Activated gamma-delta T cell treated with anti-CD3 and anti-CD28 coated beads, Interleukin-2, amount 50 U/mL, for 16 hours (primary cell): ENCODE results near the gene PCGF5.
"Not testable (repeated sequence)": the region's sequence is repeated elsewhere in the genome, so short reads cannot be mapped to it uniquely, and the experiment has no call there.

Source experiments
- DNase-seq: peaks from one replicate; pipeline ENCODE4 v3.0.0-alpha.2; 2020; ENCODE audit warnings: low read depth

Gene PCGF5

GRCh38 chr10:91220194-91220953 is at the start of gene PCGF5:
PCGF5 (plus strand) TSS chr10:91220663; CDS start chr10:91222872, 2,209 bp downstream.
- DNase-seq: peak; percentile 84

- DNase-seq: no peak
These were observed 49.0 kb upstream of the PCGF5 start for GRCh38 chr10:91171485-91171884.

GRCh38 chr10:91172348-91172747 is 48.1 kb upstream of the PCGF5 start:
- no peak for DNase-seq

- DNase-seq: no peak
These were observed 35.1 kb upstream of the PCGF5 start for GRCh38 chr10:91185239-91185875.

- DNase-seq: no peak
These were observed 33.3 kb upstream of the PCGF5 start for GRCh38 chr10:91187156-91187555.

- not testable (repeated sequence) for DNase-seq
These were observed 32.5 kb upstream of the PCGF5 start for GRCh38 chr10:91188010-91188409.

GRCh38 chr10:91188889-91189288 is 31.6 kb upstream of the PCGF5 start:
- DNase-seq: no peak

GRCh38 chr10:91190388-91190870 is 30.0 kb upstream of the PCGF5 start:
- DNase-seq: no peak

- DNase-seq: no peak
These were observed 29.4 kb upstream of the PCGF5 start for GRCh38 chr10:91190876-91191583.

GRCh38 chr10:91191584-91191919 is 28.9 kb upstream of the PCGF5 start:
- no peak for DNase-seq

- no peak for DNase-seq
These were observed 25.8 kb upstream of the PCGF5 start for GRCh38 chr10:91194497-91195179.

- no peak for DNase-seq
These were observed 24.0 kb upstream of the PCGF5 start for GRCh38 chr10:91196268-91197048.

GRCh38 chr10:91197127-91197526 is 23.3 kb upstream of the PCGF5 start:
- no peak for DNase-seq

- DNase-seq: no peak
These were observed 21.7 kb upstream of the PCGF5 start for GRCh38 chr10:91198781-91199180.

- DNase-seq: no peak
These were observed 19.9 kb upstream of the PCGF5 start for GRCh38 chr10:91200314-91201212.

GRCh38 chr10:91201213-91201996 is 19.1 kb upstream of the PCGF5 start:
- peak; percentile 38 for DNase-seq

- no peak for DNase-seq
These were observed 14.0 kb upstream of the PCGF5 start for GRCh38 chr10:91206427-91206826.

- no peak for DNase-seq
These were observed 13.5 kb upstream of the PCGF5 start for GRCh38 chr10:91206837-91207474.

- DNase-seq: no peak
These were observed 11.8 kb upstream of the PCGF5 start for GRCh38 chr10:91208642-91209041.
